Transverse colon (tissue), 4 donors: ENCODE measurements around the gene TFB2M. TPM values are rescaled to one million over a fixed set of nuclear protein-coding genes. Genes with fewer than 3 reads are reported as not detected.

Experiments
- DNase-seq: peaks from one replicate; pipeline ENCODE4 v3.0.0-alpha.2; 2019
- H3K27ac ChIP-seq, 4 donors: fragments of 200-600 bp; sonication (generic); 2 replicates each; pipeline ENCODE4 v1.5.1; 2016 to 2018; ENCODE audit warnings: inconsistent platforms in 4 of 4
- H3K27me3 ChIP-seq: fragments of 200-600 bp; sonication (generic); 2 replicates; pipeline ENCODE4 v1.5.1; 2017; ENCODE audit warnings: inconsistent platforms
- H3K36me3 ChIP-seq, 4 donors: fragments of 200-600 bp; sonication (generic); 2 replicates each; pipeline ENCODE4 v1.5.1; 2017 to 2019; ENCODE audit warnings: inconsistent platforms in 4 of 4
- H3K4me1 ChIP-seq, 4 donors: fragments of 200-600 bp; sonication (generic); 2 replicates each; pipeline ENCODE4 v1.5.1; 2017 to 2020; ENCODE audit warnings: inconsistent platforms in 4 of 4
- H3K4me3 ChIP-seq, 4 donors: fragments of 200-600 bp; sonication (generic); 1 replicate in 1 of 4; 2 replicates in 3 of 4; pipeline versions ENCODE4 v1.5.1 to v1.6.1; 2017 to 2019; ENCODE audit warnings: inconsistent platforms in 4 of 4
- H3K9me3 ChIP-seq, 2 donors: fragments of 200-600 bp; sonication (generic); 2 replicates each; pipeline ENCODE4 v1.5.1; 2017 to 2019; ENCODE audit warnings: inconsistent platforms in 2 of 2
- EP300 ChIP-seq: sonication (generic); formaldehyde crosslinking; IDR thresholded peaks from one replicate; pipeline ENCODE4 v1.6.1; 2017; ENCODE audit warnings: antibody characterized with exemption, low read depth
- POLR2A ChIP-seq: fragments of 450-650 bp; IDR thresholded peaks from one replicate; pipeline ENCODE4 v1.6.1; 2016; ENCODE audit warnings: antibody characterized with exemption, mild to moderate bottlenecking, moderate library complexity
- POLR2AphosphoS5 ChIP-seq, 3 donors: sonication (generic); formaldehyde crosslinking; IDR thresholded peaks; one replicate each; pipeline ENCODE4 v1.6.1; 2016; ENCODE audit warnings: antibody characterized with exemption in 3 of 3
- WGBS, 2 donors: methylation state at CpG; one replicate each; pipeline ENCODE4 v1.1.5; 2018; ENCODE audit warnings: low coverage in 1 of 2; 5-methylcytosine and 5-hydroxymethylcytosine counted together
- in situ Hi-C, 4 donors: fragments of 200-750 bp; cut with MboI; loops; one replicate each; pipeline versions ENCODE4 v1.15.0 to v1.15.1; 2017; ENCODE audit warnings: low sequenced_read_pairs in 3 of 4, low pct_ligation_motif_present in 1 of 4, low pct_unique_long_range_greater_than_20kb in 1 of 4
- intact Hi-C: fragments of 100-400 bp; cut with DNase I; formaldehyde crosslinking; loops from one replicate; pipeline ENCODE4 v1.15.1; 2023; ENCODE audit warnings: low total_unique reads
- total RNA-seq, 4 donors: library from RNA; depleted of rRNA; stranded (reverse); fragments of >200 nt; gene quantifications; one replicate each; pipeline ENCODE4 v1.1.0, GENCODE V29; 2016
- TF ChIP-seq, protein P1 (sequence below), 5 experiments: fragments of 200-600 bp in 3 of 5; fragments of 450-650 bp in 2 of 5; sonication (generic) in 3 of 5; IDR thresholded peaks; 1 replicate in 2 of 5; 2 replicates in 3 of 5; pipeline ENCODE4 v1.5.1; 2016 to 2017; ENCODE audit warnings: antibody characterized with exemption in 5 of 5, inconsistent platforms in 3 of 5, mild to moderate bottlenecking in 2 of 5, moderate library complexity in 1 of 5

The TFB2M gene
- total RNA-seq, 4 donors from 2014 or later, result 0.40 to 12.7 (median 5.5) TPM

DNA sequence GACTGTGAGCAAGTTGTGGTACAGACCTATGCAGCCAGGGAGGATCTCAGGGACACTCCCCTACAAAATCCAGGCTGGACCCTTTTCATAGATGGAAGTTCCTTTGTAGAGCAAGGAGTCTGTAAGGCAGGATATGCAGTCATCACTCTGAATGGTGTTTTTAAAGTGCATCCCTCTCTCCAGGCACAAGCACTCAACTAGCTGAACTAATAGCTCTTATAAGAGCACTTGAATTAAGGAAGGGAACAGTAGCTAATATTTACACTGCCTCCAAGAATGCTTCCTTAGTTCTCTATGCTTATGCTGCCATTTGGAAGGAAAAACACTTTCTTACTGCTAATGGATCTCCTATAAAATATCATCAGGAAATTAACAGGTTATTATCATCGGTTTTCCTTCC lies 31.9 kb downstream of the TFB2M start:
- intact Hi-C loops (no loop called here), in situ Hi-C loops (no loop called here)
- WGBS, 2 donors, result 67 to 94% methylated on average over 1 of the region's 1 CpG
- peaks cover 8% of the 10 kb centered on the region in 2 donors for H3K9me3 ChIP-seq
- H3K4me1 ChIP-seq, result peaks cover 0 to 10% (median 2%) of the 10 kb centered on the region in 4 donors
- TF ChIP-seq, protein P1, sequence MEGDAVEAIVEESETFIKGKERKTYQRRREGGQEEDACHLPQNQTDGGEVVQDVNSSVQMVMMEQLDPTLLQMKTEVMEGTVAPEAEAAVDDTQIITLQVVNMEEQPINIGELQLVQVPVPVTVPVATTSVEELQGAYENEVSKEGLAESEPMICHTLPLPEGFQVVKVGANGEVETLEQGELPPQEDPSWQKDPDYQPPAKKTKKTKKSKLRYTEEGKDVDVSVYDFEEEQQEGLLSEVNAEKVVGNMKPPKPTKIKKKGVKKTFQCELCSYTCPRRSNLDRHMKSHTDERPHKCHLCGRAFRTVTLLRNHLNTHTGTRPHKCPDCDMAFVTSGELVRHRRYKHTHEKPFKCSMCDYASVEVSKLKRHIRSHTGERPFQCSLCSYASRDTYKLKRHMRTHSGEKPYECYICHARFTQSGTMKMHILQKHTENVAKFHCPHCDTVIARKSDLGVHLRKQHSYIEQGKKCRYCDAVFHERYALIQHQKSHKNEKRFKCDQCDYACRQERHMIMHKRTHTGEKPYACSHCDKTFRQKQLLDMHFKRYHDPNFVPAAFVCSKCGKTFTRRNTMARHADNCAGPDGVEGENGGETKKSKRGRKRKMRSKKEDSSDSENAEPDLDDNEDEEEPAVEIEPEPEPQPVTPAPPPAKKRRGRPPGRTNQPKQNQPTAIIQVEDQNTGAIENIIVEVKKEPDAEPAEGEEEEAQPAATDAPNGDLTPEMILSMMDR (IDR thresholded peaks at IDR 0.05), result no peak
- no peak for TF ChIP-seq POLR2AphosphoS5 (IDR thresholded peaks at IDR 0.05)
- no peak for TF ChIP-seq EP300
- TF ChIP-seq POLR2A, result no peak
- no peak overlapping the region for H3K27ac ChIP-seq
- no peaks in the 10 kb centered on the region for H3K36me3 ChIP-seq
- no peaks in the 10 kb centered on the region for H3K27me3 ChIP-seq
- H3K4me3 ChIP-seq, result no peak overlapping the region
- DNase-seq, result no peak

DNA sequence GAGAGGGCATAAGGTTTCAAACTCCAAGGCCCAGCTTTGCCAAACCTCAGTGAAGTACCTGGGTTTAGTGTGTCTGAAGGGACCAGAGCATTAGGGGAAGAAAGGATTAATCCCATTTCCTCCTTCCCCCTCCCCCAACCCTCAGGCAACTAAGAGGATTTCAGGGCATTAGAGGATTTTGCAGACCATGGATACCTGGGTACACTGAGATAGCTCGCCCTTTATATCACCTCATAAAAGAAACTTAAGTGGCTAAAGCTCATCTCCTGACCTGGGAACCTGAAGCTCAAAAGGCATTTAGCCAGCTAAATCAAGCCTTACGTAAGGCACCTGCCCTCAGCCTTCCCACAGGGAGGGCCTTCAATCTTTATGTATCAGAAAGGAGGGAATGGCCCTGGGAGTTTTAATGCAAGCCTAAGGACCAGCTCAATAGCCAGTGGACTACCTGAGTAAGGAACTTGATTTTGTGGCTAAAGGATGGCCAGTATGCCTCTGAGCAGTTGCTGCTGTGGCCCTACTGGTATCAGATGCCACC lies 32.6 kb downstream of the TFB2M start:
- in situ Hi-C loops, result no loop called here
- WGBS, 2 donors, result 40 to 97% methylated on average over 1 to 2 of the region's 2 CpGs
- DNase-seq, result no peak
- intact Hi-C loops, result no loop called here
- Histone ChIP-seq H3K9me3 (peaks cover 8% of the 10 kb centered on the region in 2 donors), H3K36me3 (no peaks in the 10 kb centered on the region), H3K27ac (no peak overlapping the region), H3K4me3 (no peak overlapping the region), H3K4me1 (peaks cover 0 to 8% (median 2%) of the 10 kb centered on the region in 4 donors), H3K27me3 (no peaks in the 10 kb centered on the region)
- TF ChIP-seq POLR2A (no peak), EP300 (no peak), POLR2AphosphoS5 (IDR thresholded peaks at IDR 0.05) (no peak)
- TF ChIP-seq, protein P1 (IDR thresholded peaks at IDR 0.05), result no peak

DNA sequence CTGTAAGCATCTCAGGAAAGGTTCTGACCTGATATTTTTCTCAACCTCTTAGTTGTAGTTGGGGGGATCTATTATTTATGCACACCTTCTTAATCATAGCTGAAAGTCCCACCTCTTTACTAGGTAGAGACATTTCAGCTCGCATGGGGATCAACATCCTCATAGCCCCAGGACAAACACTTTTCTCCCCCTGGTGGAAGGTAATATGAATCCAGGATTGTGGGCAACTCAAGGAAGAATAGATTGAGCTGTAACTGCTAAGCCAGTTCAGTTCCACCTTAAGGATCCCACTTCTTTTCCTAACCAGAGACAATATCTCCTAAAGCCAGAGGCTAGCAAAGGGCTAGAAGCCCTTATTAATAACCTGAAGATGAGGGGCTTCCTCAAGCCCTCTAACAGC lies 33.5 kb downstream of the TFB2M start:
- Histone ChIP-seq H3K4me3 (no peak overlapping the region), H3K36me3 (no peaks in the 10 kb centered on the region), H3K4me1 (peaks cover 0 to 1% (median 0%) of the 10 kb centered on the region in 4 donors), H3K27ac (no peak overlapping the region), H3K9me3 (peaks cover 8% of the 10 kb centered on the region in 2 donors), H3K27me3 (no peaks in the 10 kb centered on the region)
- TF ChIP-seq EP300, result no peak
- no peak for TF ChIP-seq POLR2AphosphoS5 (IDR thresholded peaks at IDR 0.05)
- no peak for TF ChIP-seq POLR2A
- TF ChIP-seq, protein P1 (IDR thresholded peaks at IDR 0.05), result no peak
- in situ Hi-C loops, result no loop called here
- intact Hi-C loops, result no loop called here
- WGBS, 2 donors, result 59 to 75% methylated on average over 1 of the region's 1 CpG
- DNase-seq, result no peak

DNA sequence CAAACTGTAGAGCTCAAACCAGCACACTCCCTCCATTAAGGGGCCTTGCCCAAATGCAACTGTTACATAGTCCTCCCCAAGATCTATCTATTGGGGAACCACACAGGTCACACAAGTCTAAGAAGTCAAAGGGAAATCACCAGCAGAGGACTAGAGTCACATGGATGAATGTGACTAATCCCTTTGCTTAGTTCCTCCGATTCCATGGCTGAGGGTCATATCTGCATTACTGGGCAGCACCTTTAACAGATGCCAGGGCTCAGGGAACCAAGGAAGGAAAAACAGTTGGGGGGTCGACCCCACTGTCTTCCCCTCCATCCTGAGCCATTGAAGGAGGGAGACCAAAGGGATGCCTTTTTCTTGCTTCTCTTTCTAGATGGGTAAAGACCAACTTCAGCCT lies 35.6 kb downstream of the TFB2M start:
- Histone ChIP-seq H3K4me1 (no peaks in the 10 kb centered on the region), H3K4me3 (no peak overlapping the region), H3K9me3 (peaks cover 8% of the 10 kb centered on the region in 2 donors), H3K27me3 (no peaks in the 10 kb centered on the region), H3K36me3 (no peaks in the 10 kb centered on the region), H3K27ac (no peak overlapping the region)
- intact Hi-C loops (no loop called here), in situ Hi-C loops (no loop called here)
- DNase-seq, result no peak
- TF ChIP-seq POLR2A (no peak), POLR2AphosphoS5 (IDR thresholded peaks at IDR 0.05) (no peak), EP300 (no peak)
- TF ChIP-seq, protein P1 (IDR thresholded peaks at IDR 0.05), result no peak
- WGBS, 2 donors, result 62 to 100% methylated on average over 2 of the region's 2 CpGs
